Right forelimb (tissue), 1 donor: ENCODE data around the gene TAL2.

Experiments
- DNase-seq: peaks from one replicate; pipeline ENCODE4 v3.0.0-alpha.2; 2018

TAL2 gene

DNA sequence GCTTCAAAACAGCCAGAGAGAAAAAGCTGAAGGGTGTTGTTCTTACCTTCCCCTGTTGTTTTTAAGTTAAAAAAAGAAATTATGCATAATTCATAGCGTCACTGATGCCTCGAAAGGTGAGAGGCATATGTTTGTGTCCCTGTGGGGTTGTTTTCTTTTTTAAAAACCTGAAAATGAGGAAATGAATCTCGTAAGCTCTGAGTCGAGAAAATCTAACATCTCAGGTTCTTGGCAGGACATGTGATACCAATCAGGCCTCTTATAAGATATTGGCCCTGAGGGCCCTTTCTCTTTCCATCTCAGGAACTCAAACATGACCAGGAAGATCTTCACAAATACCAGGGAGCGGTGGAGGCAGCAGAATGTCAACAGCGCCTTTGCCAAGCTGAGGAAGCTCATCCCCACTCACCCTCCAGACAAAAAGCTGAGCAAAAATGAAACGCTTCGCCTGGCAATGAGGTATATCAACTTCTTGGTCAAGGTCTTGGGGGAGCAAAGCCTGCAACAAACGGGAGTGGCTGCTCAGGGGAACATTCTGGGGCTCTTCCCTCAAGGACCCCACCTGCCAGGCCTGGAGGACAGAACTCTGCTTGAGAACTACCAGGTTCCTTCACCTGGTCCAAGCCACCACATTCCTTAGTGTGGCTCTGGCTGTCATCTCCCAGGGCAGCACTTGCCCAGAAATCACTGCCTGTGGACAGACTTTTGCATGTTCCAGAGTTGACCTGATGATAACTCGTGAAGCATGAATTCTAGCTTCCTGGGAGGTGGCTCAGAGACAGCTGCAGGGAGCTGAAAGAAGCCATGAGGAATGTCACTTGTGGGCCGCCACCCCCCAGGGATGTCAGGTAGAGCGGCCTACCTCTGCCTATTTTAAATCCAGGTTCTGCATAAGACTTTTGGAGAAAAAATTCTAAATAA, at the start of gene TAL2:
TAL2 (plus strand) TSS at position 274 of the 921 bp plus-strand sequence; CDS start at position 314, 40 bp downstream.
- DNase-seq = no peak

DNA sequence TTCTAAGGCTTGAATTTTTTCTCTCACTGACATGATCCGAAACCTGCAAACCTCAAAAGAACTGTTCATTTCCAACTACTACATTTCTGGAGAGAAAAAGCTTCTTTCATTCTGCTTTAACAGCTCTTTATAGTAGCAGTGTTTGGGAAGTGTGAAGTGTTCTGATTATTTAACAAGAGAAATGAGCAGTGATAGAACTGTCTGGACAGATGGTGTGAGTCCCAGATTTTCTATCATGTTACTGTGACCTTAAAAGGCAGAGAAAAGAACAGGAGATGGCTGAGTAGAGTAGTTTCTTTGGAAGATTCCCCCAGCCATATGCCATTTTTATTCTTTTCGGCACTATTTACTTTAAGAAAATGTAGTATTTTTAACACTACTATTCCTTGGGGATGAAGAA, 41.3 kb upstream of the TAL2 start:
- DNase-seq = no peak

DNA sequence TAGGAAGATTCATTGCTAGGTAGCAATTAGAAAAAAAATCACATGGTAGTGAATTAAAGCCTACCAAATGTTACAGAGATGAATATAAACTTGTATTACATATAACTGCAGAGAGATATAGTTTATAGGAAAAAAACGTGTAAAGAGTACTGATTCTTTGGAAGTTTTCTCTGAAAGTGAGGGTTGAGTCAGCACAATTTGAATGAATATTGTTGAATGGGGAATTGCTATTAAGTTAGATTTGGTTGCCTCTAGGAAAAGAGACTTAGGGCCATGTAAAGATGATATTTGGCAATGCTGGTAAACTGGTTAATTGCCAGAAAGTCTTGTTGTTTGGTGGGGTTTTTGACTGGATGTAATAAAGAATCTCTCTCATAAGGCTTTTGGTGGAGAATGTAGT, 37.2 kb upstream of the TAL2 start:
- DNase-seq = no peak

DNA sequence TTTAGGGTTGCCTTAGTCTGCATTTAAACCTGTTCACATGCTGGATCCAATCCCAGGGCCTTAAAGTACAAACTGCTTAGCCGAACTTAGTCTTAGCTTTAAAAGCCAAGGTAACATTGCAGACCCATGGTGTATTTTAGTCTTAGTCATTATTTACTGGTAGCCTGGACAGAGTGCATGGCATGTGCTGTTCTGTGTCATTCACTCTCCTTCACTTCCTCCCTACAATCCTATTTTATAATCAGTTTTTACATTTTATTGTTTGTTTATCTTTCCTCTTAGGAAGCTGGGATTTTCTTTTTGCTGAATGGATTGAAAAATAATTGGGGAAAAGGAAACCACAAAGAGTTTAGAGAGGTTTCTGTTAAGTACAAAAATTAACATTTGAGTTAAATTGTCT, 29.4 kb upstream of the TAL2 start:
- no peak for DNase-seq

DNA sequence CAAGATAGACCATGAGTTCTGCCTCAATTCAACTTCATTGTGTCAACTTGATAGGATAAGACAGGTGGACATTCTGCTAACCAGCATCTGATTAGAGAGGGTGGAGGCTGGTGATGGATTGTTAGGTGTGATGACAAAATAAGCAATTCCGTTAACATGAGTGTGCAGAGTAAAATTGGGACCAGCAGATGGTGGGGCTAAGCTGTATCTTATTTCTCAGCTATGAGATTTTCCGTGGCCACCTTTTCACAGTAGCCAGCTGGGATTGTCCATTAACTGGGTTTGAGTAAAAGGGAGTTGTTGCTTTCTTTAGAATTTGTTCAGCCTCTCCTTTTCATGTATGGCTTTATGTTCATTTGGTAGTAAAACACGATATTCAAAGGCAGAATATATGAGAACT, 28.8 kb upstream of the TAL2 start:
- DNase-seq = peak; percentile 47

DNA sequence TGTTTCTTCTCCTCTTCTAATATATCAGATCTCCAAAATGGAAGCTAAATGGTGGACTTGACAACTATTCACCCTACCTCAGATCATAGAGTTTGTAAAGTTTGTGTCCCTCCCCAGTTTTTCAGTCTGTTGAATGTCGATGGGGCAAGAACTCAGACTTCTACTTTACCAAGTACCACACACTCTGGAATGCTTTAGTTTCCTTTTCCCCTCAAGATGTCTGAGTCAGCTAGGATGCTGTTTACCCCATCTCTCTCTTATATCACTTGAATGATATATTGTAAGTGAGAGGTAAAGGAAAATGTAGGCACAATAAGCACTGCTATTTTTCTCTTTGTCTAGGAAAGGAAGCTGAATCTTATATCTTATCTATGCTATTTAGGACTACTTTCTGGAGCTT, 25.9 kb upstream of the TAL2 start:
- DNase-seq = no peak

DNA sequence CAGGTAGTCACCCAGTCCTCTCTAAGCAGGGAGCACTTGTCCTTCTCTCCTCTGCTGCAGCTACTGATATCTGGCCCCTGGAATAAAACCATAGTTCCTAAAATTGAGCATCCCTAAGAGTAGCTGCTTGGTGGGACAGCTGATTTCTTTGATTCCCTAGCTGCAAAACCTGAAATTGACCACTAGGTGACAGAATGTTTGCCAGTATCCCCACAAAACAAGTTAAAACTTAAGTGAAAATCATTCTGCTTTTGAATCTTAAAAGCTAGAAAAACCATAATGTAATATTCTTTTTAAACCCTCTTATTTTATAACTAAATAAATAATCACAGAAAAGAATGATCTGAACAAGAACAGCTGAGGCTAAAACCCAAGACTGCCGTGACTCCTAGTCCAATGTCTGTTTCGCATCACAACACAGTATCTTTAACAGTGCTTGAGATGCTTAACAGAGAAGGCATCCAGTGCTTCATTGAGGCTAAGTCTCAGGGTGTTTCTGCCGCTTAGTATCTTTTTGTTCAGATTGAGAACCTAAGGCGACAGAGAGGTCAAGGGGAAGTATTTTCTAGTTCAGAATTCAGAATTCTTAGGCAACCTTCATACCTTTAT, 24.4 kb upstream of the TAL2 start:
- DNase-seq = no peak

DNA sequence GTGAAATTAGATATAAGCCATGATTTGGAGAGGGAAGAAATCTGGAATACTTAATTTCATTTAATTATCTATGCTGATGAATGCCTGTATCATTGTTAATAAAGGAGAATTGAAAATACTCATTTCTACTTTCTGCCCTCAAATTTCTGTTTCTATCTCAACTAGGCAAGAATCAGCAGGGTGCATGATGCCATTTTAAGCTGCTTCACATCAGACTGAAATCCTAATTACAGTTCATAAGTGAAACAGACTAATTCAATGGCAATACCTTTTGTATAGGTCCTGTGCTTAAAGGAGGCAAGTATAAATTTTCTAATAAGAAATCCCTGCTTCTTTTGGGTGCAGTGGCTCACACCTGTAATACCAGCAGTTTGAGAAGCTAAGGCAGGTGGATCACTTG, 22.3 kb upstream of the TAL2 start:
- DNase-seq = no peak

DNA sequence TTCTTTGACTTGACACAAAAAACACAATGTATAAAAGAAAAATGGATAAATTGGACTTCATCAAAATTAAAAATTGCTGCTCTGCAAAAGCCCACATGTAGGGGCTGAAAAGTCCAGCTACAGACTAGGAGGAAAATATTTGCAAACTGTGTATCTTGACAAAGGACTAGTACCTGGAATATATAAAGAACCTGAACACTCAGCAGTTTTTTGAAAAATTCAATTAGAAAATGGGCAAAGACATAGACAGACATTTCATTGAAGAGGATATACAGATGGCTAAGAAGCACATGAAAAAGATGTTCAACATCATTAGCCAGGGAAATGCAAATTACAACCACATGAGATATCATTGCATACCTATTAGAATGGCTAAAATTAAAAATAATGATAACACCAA, 18.5 kb upstream of the TAL2 start:
- DNase-seq = no peak

DNA sequence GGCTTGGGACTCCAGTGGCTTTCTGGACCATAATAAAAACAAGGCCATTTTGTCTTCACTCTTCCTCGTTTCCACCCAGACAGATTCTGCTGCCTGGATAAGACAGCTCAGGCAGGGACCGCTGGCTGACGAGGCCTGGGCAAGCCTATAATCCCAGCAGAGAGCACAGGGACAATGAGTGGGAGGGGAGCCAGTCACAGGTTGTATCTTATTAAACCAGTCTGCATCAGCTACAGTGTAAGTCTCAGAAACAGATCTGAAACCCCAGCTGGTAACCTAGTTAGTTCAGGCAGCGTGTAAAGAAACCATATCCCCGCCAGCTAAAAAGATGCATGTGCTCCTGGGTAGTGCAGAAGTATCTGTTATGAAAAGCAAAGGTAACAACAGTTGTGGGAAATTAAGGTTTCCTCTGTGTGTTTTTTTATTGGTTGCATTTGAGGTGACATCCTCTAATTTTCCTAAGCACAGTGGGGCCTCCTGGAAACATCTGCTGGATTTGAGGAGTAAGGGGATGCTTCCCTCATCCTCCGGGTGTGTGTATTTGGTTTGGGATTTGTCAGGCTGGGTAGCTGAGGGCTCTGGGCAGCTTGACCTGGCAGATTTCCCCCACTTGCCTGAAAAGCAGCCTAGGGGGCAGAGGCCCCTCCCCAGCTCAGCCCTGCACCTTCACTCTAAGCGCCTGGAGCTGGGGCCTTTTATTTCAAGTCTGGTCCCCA, 15.2 kb upstream of the TAL2 start:
- no peak for DNase-seq

DNA sequence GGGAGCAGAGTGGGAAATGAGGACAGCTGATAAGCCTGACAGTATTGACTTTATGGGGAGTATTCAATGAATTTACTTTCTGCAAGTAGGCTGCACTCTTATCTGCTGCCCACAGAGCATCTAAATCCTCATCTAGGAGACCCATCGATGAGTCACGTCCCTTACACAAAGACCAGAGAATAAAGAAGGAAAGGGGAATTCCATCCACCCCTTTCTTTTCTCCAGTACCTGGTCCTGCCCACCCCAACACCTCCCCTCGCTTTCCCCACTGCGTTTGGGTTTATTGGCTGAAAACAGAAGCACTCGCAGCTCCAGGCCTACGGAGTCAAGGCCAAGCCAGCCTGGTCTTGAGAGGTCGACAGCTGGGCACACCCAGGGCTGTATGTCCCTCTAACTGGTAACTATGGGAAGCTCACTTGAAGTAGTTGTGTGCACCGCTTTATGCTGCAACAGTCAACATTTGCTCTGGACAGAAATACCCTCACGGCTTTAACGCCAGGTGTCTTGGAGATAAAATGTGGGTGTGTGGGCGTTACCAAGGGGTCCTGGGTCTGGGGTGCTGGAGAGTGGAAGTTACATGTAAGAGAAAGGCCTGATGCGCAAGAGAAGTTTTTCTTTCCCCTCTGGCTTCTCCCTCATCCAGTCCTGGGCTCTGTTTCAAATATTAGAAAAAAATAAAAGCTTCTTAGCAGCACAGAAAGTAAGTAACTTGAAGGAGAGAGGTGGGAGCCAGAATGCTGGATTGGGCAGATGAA, 14.5 kb upstream of the TAL2 start:
- no peak for DNase-seq

DNA sequence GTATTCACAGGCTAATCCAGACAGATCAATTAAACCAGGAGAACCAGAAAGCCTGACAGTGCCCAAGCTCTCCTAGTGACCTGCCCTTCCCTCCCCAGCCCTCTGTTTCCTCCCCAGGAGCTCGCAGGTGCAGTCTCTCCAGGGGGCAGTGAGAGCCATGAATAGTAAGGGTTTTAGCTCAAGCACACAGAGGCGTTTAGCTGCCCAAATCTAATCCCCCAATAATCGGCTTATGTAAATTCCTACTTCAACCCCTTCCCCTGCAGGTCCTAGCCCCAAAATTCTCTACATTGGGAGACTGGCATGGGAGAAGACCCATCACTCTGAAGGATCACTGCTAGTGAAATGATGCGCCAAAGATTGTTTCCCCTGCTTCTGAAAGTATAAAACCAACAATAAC, 10.5 kb upstream of the TAL2 start:
- no peak for DNase-seq

DNA sequence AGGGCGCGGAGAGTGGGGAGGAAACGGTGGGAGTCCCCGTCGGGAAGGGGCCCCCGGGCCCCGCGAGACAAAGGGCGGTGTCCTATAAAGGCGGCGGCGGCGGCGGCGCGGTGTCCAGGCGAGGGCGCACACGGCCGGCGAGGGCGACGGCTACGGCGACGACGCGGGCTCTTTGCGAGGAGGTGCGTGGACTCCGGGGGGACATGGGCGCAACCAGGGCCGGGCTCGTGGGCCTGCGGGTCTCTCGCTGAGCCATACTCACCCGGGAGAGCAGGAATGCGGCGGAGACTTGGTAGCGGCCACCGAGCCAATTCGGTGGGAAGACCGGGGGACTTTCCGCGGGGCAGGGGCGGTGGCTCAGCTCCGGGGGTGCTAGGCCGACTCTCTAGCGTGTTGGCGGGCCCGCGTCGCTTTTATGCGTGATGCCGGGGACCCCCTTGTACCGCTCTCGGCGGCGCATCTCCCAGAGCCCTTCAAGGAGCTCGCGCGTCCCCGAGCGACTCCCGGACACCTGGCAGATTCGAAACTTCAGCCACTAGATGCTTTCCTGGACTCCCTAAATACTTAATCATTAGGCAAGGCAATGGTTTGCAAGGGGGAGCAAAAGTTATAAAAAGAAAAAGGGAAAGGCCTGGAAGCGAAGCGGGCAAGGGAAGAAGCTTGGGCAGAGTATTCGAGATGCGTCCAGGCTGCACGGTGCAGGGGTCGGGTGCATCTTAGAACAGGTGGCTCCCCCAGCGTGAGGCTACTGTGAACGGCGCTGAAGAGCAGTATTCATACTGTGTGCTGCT, 5.9 kb upstream of the TAL2 start:
- DNase-seq = peak; percentile 54

DNA sequence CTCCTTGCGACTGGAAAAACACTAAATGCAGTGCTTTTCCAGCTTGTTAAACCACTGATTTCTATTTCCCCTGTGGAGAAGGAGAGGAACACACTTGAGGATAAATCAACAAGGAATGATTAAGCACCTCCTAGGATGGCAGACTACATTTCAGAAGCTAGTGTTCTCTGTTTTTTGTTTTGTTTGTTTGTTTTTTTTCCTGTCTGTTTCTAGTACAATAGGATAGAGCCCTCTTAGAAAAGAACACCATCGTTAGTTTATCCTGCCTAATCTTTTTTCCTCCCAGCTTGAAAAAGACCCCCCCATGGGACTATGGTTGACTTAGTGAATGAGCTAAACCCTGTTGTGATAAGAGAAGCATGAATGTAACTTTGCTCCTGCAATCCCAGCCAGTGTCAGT, 3.9 kb upstream of the TAL2 start:
- no peak for DNase-seq

DNA sequence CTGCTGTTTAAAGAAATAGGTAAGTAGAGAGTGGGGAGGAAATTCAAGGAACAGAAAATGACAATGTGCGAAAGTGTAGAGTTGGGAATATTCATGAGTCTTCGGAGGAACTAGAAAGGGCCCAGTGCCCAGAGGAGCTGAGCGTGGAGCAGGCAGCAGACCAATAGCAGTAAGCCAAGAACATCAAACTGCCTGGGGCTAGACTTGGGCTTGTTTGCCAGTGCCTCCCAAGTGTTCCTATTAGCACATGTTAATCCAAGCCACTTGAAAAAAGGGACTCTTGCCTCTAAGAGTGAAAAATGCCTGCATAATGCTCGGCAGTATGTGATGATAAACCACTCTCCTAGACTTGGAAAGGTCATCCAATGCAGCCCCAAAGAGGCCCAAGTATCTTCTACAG, 1.2 kb upstream of the TAL2 start:
- no peak for DNase-seq

DNA sequence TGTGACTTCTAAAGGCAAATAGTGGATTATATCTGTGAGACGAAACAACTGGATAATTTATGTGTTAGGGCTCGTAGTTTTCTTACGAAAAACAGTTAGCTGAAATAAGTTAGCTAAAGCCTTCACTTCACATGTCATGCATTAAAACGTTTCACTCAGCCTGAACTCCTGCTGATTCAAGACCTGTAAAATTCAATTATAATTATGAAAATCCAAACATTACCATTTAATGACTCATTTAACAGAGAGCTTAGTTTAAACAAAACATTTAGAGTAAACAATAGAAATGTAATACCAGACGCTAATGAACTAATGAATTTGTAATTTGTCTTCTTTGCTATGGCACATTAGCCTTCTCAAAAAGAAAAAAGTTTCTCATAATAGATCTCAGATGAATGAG, 1.7 kb downstream of the TAL2 start:
- no peak for DNase-seq

DNA sequence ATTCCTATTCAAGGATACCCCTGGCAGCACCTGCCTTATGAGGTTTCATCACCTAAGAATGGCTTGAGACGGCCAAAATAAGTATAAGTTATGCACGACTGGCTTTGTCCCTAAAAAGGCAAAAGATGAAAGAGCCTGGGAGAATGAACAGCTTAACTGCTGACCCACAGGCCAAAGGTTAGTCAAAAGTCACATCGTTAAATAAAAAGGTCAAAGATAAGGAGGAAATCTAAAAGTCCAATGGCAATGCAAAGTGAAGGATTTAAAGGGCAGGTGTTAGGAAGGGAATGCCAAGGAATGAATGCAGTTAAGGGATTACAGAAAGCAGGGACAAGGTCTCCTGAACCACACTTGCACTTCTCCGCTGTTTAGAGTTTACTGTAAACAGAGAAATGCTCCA, 5.6 kb downstream of the TAL2 start:
- DNase-seq = no peak

DNA sequence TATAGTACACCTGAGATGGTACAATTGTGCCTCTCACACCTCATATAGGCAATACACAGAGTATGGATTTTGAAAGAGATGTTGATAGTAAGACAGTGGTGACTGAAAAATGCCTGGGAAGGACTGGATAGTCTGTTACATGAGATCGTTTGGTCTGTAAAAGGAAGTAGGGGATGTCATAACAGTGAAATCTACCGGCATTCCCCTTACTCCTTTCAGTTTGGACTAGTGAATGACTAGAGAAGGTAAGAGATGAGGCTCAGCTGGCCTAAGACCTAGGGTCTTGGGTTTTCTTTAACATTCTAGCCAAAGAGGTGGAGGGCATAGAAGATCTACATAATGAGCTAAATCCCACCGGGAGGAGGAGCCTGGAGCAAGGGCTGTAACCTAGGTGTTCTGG, 8.1 kb downstream of the TAL2 start:
- no peak for DNase-seq

DNA sequence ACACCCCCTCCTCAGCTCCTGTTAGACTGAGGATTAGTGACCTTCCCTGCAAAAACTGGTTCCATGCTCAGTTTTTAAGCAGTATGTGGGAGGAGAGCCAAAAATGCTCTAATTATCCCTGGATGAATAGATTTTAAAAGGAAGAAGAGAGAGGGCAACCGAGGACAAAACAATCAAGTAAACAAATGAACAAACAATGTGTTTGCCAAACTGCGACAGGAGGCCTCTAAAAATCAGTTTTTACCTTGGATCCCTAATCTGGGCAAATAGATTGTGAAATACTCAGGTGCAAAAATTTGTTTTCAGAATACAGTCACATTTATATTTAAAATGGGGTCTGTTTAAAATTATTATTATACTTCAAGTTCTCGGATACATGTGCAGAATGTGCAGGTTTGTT, 8.5 kb downstream of the TAL2 start:
- no peak for DNase-seq

DNA sequence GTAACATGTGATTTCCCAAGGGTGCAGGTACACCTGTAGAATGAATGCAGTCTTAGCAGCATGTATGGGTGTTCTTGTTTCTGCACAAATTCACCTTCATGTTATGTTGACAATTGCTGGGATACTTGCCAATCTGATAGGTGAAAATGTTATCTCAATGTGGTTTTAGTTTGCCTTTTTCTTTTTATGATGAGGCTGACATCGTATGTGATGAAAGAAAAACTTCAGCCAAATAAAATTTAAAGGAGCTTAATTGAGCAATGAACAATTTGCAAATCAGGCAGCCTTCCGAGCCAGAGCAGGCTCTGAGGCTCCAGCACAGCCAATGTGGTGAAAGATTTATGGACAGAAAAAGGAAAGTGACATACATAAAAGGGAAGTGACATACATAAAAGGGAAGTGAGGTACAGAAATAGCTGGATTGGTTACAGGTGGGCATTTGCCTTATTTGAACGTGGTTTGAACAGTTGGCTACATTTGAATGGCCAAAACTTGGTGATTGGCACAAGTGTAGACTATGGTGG, 10.5 kb downstream of the TAL2 start:
- DNase-seq = no peak

DNA sequence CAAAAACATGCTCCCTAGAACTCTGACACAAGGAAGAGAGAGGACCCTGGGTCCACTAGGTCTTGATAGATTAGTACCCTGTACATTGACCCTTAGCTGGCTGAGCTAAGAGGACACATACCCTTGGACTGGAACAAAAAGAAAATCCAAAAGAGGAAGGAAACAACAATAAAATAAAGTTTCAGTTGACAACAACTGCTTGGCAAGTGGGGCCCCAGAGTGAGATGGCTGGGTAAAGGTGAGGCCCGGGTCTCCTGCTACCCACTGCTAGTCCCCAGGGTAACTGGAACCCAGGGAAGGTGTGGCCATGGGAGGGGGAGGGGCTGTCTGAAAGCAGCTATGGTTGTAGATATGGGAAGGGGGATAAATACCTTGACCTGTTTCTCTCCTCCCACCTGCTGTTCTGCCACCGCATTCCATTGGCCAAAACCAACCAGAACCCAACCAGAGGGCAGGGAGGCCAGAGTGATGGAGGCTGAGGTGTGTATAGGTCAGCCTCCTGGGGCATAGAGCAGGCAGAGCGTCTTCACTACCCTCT, 11.7 kb downstream of the TAL2 start:
- no peak for DNase-seq
